ENCODE results near the gene IFRD2. TPM values are rescaled to one million over a fixed set of nuclear protein-coding genes. Genes with fewer than 3 reads are reported as not detected.
"Not testable (repeated sequence)": the region's sequence is repeated elsewhere in the genome, so short reads cannot be mapped to it uniquely, and the experiment has no call there.

IFRD2 gene
- total RNA-seq, 1 donor from 2014 or later, result 45.3 TPM

DNA sequence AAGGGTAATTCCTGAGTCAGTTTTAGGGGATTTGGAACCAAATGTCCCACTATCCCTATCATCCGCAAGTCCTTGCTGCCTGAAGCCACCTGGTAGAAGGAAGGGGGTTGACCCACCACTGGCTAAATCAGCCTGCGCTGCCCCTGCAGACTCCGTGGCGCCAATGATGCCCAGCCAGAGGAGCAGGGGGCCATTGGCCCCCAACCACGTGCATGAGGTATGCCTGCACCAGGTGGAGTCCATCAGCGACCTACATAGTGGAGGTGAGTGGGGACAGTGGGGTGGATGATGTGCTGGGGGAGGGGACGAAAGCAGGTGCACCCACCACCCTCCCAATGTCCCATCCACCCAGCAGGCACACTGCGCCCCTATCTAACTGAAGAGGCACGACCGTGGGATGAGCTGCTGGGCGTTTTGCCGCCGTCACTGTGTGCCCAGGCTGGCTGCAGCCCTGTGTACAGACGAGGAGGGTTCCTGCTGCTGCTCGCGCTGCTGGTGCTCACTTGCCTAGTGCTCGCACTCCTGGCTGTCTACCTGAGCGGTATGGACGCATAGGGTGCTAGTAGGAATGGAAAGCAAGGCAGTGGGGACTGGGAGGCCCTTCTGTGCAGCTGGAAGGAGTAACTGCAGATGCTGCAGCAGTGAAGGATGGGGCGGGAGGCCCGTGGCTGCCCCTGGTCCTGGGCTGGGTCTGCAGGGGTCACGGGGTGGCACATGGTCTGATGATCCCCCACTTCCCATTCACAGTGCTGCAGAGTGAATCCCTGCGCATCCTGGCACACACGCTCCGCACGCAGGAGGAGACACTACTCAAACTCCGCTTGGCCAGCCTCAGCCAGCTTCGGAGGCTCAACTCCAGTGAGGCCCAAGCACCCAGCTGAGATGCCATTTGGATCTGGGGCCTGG is 5.7 kb downstream of the IFRD2 start:
- no peak for DNase-seq (ENCODE audit: low spot score)

DNA sequence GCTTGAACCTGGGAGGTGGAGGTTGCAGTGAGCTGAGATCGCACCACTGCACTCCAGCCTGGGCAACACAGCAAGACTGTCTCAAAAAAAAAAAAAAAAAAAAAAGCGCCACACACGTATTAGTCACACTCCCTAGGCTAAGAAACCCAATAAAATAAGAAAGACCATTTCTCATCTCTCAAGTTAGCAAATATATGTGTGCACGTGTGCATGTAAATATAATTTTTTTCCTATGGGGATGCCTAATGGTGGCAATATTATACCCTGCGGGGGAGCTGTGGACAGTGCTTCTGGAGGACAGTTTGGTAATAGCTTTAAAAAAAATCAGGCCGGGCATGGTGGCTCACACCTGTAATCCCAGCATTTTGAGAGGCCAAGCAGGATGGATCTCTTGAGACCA is 8.1 kb downstream of the IFRD2 start:
- not testable (repeated sequence) for DNase-seq (ENCODE audit: low spot score)

DNA sequence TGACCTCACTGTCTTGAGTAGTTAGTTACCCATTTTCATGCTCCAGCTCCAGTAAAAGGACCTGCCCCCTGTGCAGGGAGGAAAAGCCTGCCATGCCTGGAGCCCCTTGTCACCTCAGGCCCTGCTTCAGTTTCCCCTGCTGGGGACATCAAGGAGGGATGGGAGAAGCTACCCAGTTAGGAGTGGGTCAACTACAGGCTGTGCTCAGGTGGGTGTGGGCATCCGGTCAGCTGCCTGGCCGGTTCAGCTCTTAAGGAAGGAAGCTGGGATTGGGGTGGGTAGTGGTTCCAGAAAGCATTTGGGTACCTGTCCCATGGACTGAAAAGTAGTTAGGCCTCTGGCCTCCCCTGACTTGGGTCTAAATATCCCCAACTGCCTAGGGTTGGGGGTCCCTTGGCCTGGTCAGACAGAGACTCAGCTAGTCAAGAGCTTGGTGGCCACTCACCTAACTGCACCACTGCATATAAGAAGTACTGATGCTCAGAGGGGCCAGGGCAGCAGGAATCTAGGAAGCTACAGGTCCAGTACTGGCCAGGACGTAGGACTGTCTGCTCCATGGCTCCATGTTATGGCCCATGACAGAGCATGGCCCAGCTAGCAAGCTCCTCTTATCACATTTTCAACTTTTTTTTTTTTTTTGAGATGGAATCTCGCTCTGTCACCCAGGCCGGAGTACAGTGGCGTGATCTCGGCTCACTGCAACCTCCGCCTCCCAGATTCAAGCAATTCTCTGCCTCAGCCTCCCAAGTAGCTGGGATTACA is 12.8 kb downstream of the IFRD2 start:
- DNase-seq (ENCODE audit: low spot score), result no peak

DNA sequence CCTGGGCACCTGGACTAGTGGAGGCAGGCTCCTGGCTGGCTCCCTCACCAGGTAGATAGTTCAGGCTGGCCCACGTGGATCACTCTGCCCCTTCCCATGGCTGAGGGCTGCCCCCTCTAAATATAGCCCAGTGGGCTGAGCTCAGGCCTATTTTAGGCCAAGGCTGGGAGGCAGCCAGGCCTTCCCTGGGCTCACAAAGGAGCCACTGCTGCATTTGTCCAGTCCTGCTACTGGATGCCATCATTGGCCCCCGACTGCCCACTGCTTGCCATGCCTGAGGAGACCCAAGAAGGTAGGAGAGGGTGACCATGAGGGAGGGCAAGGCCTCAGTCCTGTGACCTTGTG is 13.4 kb downstream of the IFRD2 start, which contains the start of gene LSMEM2:
TSS of gene LSMEM2 (plus strand) at position 208 of the 345 bp plus-strand sequence. CDS start at position 235, 27 bp downstream.
- DNase-seq (ENCODE audit: low spot score), result no peak

DNA sequence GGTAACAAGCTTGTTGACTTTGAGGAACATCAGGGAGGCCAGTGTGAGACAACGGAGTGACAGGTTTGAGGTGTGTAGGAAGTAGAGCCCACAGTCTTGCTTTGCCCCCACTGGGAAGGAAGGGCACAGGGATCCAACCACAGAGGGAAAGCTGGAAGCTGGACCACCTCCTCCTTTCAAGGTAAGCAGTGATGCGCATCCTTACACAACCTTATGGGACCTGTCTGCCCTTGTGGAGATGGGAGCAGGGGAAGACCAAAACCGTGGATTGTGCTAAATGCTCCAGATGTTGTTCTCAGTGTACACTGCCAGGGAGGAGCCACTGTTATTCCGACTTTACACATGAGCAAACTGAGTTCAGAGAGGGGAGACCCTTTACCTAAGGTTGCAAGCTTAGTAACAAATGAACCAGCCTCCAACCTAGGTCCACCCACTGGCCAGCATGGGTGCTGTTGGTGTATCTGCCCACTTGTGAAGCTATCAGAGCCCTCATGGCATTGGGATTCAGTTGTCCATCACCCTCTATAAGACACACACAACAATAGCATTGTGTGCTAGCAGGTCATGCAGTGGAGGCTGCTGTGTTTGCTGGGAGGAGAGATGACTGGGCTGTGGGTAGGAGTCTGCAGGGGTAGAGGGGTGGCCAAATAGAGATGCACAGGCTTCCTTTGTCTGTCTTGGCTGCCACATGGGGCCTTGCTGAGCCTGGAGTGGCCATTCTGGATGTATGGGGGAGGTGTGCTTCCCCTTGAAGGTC is 13.9 kb downstream of the IFRD2 start:
- no peak for DNase-seq (ENCODE audit: low spot score)

DNA sequence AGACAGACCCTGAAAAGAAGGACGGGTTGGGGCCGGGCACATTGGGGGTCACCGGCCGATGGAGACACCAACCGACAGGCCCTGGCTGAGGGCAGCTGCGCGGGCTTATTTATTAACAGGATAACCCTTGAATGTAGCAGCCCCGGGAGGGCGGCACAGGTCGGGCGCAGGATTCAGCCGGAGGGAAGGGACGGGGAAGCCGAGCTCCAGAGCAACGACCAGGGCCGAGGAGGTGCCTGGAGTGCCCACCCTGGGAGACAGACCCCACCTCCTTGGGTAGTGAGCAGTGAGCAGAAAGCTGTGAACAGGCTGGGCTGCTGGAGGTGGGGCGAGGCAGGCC is 15.5 kb downstream of the IFRD2 start:
- no peak for DNase-seq (ENCODE audit: low spot score)

DNA sequence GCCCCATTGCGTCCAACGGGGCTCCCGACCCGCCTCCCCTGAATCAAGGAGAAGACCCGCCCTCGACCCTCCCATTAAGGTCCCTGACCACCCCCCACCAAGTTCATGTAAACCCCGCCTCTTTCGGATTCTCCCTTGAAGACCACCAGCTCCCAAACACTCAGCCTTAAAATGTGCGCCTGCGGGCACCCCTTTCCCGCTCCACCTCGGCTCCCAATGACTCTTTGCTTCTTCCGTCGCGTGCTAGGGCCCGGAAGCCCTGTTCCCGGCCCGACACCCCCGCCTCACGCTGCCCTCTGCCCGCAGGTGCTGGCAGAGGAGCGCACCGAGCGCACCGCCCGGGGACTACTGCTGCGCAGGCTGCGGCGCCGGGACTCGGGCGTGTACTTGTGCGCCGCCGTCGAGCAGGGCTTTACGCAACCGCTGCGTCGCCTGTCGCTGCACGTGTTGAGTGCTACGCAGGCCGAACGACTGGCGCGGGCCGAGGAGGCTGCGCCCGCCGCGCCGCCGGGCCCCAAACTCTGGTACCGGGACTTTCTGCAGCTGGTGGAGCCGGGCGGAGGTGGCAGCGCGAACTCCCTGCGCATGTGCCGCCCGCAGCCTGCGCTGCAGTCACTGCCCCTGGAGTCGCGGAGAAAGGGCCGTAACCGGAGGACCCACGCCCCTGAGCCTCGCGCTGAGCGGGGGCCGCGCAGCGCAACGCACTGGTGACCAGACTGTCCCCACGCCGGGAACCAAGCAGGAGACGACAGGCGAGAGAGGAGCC is 16.1 kb downstream of the IFRD2 start:
- no peak for DNase-seq (ENCODE audit: low spot score)

DNA sequence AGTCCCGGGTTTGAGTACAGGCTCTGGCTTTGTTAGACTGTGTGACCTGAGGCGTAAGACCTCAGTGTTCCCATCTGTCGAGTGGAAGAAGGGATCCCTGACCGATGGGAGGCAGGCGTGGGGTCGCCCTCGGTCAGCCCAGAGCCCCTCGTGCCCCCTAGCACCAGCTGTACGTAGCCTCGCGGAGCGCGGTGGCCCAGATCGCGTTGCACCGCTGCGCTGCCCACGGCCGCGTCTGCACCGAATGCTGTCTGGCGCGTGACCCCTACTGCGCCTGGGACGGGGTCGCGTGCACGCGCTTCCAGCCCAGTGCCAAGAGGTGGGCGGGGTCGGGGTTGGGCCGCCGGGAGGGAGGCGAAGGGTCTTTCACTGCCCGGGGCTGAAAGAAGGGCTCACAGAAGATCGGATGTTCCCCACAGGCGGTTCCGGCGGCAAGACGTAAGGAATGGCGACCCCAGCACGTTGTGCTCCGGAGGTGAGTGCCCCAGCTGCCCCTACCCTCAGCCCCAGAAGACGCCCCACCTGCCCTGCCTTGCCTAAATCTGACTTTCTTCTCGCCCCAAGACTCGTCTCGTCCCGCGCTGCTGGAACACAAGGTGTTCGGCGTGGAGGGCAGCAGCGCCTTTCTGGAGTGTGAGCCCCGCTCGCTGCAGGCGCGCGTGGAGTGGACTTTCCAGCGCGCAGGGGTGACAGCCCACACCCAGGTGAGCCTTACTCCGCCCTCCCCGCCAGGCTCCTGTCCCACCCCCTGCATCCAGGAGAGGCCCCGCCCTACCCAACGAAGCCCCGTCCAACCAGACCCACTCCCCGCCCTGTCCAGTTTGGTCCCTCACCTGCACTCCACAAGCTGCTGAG is 16.9 kb downstream of the IFRD2 start:
- DNase-seq (ENCODE audit: low spot score), result no peak

DNA sequence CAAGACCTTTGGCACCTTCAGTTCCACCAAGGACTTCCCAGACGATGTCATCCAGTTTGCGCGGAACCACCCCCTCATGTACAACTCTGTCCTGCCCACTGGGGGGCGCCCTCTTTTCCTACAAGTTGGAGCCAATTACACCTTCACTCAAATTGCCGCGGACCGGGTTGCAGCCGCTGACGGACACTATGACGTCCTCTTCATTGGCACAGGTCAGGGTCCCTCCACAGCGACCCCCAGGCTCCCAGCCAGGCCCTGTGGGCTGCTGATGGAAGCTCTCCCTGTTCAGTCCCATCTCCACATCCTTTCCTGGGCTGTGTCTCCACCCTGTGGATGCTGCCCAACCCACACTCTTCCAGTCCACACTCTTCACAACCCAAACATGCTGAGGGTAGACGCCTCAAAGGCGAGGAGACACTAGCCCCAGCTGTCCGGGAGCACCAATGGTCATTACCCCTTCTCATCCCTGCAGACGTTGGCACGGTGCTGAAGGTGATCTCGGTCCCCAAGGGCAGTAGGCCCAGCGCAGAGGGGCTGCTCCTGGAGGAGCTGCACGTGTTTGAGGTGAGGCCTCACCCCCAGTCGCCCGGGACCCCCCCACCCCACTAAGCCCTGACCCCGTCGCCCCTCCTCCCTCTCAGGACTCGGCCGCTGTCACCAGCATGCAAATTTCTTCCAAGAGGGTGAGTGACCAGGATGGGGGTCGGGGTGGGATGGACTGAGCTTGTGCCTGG is 17.7 kb downstream of the IFRD2 start:
- DNase-seq (ENCODE audit: low spot score), result no peak

DNA sequence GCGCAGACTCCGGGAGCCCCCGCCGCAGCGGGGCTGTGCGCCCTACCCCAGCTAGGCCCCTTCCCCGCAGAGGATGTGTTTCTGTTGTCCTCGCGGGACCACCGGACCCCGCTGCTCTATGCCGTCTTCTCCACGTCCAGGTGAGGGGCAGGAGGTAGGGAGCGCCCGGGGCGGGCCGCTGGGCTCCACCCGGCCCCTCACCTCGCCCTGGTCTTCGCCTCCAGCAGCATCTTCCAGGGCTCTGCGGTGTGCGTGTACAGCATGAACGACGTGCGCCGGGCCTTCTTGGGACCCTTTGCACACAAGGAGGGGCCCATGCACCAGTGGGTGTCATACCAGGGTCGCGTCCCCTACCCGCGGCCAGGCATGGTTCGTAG is 18.6 kb downstream of the IFRD2 start:
- no peak for DNase-seq (ENCODE audit: low spot score)

DNA sequence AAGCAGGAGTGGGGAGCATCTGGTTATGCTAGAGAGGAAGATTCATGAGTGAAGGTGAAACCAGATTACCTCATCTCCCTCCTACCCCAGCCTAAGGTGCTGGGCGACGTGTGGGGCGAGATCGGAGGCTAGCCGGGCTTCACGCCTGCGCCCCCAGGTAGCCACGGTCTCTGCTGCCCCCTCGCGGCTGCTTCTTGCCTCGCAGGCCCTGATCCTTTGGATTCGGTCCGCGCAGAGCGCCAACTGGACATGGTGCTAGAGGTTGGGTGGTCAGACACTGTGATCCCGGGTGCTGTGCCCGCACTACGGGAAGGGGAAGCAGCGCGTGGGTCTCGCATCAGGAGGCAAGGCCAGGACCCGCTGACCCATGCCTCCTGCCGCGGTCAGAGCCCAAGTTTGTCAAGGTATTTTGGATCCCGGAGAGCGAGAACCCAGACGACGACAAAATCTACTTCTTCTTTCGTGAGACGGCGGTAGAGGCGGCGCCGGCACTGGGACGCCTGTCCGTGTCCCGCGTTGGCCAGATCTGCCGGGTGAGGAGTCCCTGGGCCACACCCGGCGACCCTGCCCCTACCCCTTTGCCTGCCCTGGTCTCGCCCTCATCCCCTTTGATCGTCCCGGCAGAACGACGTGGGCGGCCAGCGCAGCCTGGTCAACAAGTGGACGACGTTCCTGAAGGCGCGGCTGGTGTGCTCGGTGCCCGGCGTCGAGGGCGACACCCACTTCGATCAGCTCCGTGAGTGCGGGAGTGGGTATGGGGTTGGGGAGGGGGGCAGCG is 19.1 kb downstream of the IFRD2 start:
- DNase-seq (ENCODE audit: low spot score), result peak; percentile 69

DNA sequence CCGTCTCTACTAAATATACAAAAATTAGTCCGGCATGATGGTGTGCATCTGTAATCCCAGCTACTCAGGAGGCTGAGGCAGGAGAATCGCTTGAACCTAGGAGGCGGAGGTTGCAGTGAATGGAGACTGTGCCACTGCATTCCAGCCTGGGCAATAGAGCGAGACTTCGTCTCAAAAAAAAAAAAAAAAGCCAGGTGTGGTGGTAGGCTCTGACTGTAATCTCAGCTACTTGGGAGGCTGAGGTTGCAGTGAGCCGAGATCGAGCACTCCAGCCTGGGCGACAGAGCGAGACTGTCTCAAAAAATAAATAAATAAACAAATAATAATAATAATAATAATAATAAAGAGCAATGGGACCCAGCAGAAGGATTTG is 19.7 kb downstream of the IFRD2 start:
- DNase-seq (ENCODE audit: low spot score), result not testable (repeated sequence)

DNA sequence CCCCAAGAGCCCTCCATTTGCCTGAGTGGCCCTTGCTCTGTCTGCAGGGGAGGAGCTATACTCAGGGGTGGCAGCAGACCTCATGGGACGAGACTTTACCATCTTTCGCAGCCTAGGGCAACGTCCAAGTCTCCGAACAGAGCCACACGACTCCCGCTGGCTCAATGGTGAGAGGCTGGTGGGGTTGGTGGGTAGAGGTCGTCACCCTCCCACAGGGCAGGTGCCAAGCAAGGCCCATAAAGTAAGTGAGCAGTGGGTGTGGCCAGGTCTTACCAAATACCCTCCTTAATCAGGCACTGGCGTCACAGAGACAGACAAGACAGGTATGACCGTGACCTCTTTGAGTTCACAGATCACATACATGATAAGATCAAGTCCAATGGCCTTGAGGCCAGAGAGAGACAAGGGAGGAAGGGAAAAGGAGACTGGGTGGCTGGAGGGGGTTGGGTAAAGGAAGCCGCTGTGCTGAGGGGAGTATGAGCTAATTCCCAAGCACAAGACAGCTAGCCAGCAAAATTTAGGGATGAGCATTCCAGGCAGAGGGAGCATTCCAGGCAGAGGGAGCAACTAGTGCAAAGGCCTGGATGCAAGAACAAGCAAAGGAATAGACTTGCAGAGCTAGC is 20.8 kb downstream of the IFRD2 start:
- DNase-seq (ENCODE audit: low spot score), result no peak

DNA sequence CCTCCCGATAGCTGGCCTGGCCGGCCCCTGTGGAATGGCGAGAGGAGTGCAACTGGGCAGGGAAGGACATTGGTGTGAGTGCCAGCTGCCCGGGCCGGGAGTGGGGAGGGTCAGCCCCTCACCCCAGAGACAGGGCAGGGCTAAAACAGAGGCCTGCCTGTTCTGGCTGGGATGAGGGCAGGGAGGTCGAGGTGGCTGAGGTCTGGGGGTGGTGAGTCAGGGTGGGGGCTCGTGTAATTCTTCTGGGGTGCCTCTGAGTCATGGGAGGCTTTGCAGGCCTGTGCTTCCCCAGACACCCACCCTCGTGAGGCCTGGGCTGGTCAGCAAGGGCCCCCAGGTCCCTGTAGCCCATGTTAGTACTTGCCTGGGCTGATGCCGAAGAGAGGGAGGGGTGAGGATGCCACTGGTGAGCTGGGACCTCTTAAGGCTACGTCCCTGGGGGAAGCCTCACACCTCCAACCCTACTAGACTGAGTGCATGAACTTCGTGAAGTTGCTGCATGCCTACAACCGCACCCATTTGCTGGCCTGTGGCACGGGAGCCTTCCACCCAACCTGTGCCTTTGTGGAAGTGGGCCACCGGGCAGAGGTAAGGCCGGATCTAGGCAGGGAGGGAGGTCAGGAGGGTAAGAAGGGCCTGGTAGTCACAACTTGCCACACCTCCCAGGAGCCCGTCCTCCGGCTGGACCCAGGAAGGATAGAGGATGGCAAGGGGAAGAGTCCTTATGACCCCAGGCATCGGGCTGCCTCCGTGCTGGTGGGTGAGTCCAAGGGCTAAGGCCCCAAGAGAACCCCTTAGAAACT is 21.6 kb downstream of the IFRD2 start:
- no peak for DNase-seq (ENCODE audit: low spot score)

DNA sequence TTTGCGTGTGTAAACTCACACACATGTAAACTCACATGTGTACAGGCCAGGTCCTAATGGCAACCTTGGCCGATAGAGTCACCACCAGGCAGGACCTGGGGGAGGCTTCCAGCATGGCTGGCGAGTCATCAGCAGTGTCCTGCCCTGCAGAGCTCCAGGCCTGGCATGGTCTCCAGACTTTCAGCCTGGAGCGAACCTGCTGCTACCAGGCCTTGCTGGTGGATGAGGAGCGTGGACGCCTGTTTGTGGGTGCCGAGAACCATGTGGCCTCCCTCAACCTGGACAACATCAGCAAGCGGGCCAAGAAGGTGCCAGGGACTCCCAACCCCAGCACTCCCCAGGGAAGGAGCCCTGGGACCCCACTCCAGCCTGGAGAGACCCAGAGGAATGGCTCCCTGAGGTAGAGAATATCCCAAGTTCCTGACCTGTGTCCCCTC is 22.2 kb downstream of the IFRD2 start:
- DNase-seq (ENCODE audit: low spot score), result no peak

DNA sequence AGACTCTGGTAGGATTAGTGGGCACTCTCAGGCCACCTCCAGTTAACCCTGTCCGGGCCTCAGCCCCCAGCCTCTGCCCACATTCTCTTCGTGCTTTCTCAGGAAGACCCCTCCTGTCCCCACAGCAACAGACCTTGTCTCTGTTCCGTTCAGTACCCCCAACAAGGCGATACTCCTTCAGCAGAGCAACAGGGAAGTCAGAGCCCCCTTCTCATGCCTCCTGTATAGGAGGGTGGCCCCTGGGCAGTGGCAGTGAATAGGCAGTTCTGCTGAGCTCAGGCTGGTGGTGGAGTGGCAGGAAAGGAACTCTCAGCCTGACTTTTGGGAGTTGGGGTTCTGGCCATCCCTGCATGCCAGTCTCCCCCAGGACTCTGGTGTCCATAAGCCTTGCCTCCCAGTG is 22.8 kb downstream of the IFRD2 start:
- DNase-seq (ENCODE audit: low spot score), result no peak

DNA sequence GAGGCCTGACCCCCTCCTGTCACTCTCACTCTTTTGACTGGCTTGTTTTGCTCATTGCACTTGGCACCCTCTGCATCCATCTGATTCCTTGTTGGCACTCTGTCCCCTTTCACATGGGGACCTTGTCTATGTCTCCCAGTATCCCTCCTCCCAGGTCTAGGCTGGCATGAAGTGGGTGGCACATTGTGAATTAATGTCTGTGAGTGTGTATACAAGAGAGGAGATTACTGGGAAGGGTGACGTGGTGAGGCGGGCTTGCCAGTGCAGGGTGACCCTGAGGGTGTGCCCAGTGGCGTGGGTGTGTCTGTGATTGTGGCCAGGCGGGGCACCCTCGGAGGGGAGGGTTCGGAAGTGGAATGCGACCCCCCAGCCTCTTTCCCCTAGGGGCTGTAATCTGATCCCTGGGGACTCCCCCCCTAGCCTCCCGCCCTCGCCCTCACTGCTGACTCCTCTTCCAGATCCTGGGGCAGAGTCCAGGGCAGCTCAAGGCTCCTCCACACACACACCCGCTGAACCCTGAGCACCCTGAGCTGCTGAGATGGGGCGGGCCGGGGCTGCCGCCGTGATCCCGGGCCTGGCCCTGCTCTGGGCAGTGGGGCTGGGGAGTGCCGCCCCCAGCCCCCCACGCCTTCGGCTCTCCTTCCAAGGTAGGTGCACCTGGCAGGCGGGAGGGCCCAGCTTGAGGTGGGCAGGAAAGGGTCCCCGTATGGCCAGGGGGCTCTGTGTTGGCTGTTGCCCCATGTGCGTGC is 23.4 kb downstream of the IFRD2 start, which contains the start of gene SEMA3B:
TSS of gene SEMA3B (plus strand) at position 445 of the 749 bp plus-strand sequence. CDS start at position 539, 94 bp downstream.
- peak; percentile 80 for DNase-seq (ENCODE audit: low spot score)
